GM12878 (cell line): Measurements from ENCODE around the gene RBPJL. TPM values are rescaled to one million over a fixed set of nuclear protein-coding genes. Genes with fewer than 3 reads are reported as not detected.

ENCODE experiments used
- BHLHE40 ChIP-seq, 2 experiments: fragments of 450-650 bp in 1 of 2; IDR thresholded peaks; 2 replicates each; pipeline ENCODE4 v1.6.1; 2011 to 2017; ENCODE audit warnings: low read depth in 2 of 2, borderline replicate concordance in 1 of 2, improper control_type of control experiment in 1 of 2, low read length in 1 of 2, mild to moderate bottlenecking in 1 of 2
- CREB1 ChIP-seq: IDR thresholded peaks from 2 replicates; pipeline ENCODE4 v1.6.1; 2012; ENCODE audit warnings: low read depth, mild to moderate bottlenecking, inconsistent platforms
- ESRRA ChIP-seq: IDR thresholded peaks from 2 replicates; pipeline ENCODE4 v1.6.1; 2012; ENCODE audit warnings: mild to moderate bottlenecking, low read length, improper control_type of control experiment
- MEF2A ChIP-seq: IDR thresholded peaks from 2 replicates; pipeline ENCODE4 v1.6.1; 2011; ENCODE audit warnings: low read depth, mild to moderate bottlenecking, low read length, moderate library complexity; ENCODE audit not compliant: insufficient read depth
- NBN ChIP-seq: fragments of 450-650 bp; IDR thresholded peaks from 2 replicates; pipeline ENCODE4 v1.6.1; 2016
- NR2C2 ChIP-seq: IDR thresholded peaks from 2 replicates; pipeline ENCODE4 v1.6.1; 2011; ENCODE audit warnings: borderline replicate concordance, low read depth; ENCODE audit not compliant: control insufficient read depth, insufficient read length
- SMAD1 ChIP-seq: fragments of 450-650 bp; IDR thresholded peaks from 2 replicates; pipeline ENCODE4 v1.6.1; 2018; ENCODE audit warnings: mild to moderate bottlenecking, low read depth; ENCODE audit not compliant: partially characterized antibody
- ZNF207 ChIP-seq: fragments of 450-650 bp; IDR thresholded peaks from 2 replicates; pipeline ENCODE4 v1.6.1; 2014; ENCODE audit warnings: antibody characterized with exemption, mild to moderate bottlenecking, borderline replicate concordance
- polyA plus RNA-seq, 11 experiments: library from polyadenylated mRNA; depleted of rRNA in 4 of 11; unstranded in 6 of 11; stranded (reverse) in 5 of 11; fragments of >200 nt; fragmentation: Nextera tagmentation in 4 of 11; fragmentation: Illumina TruSeq in 1 of 11; extraction: Ambion mirVana in 4 of 11; extraction: Trizol in 1 of 11; gene quantifications; 1 replicate in 1 of 11; 2 replicates in 10 of 11; pipeline versions ENCODE4 v1.2.1 to v1.2.3, GENCODE V29; 2011 to 2016; ENCODE audit warnings: inconsistent platforms in 2 of 11, missing spikeins in 2 of 11, low read depth in 1 of 11
- total RNA-seq, 4 experiments: library from RNA; depleted of rRNA in 3 of 4; stranded (reverse); fragments of >200 nt in 3 of 4; fragmentation: Illumina TruSeq in 1 of 4; extraction: Trizol in 1 of 4; gene quantifications; 2 replicates each; pipeline versions ENCODE4 v1.2.1 to v1.2.3, GENCODE V29; 2013 to 2021
- TF ChIP-seq, protein P1 (sequence below): fragments of 150-350 bp; IDR thresholded peaks from 2 replicates; pipeline ENCODE4 v1.6.1; 2014; ENCODE audit warnings: mild to moderate bottlenecking, low read depth, low read length
- TF ChIP-seq, protein P2 (sequence below): fragments of 450-650 bp; IDR thresholded peaks from 2 replicates; pipeline ENCODE4 v1.6.1; 2016; ENCODE audit warnings: mild to moderate bottlenecking
- TF ChIP-seq, protein P3 (sequence below): fragments of 450-650 bp; IDR thresholded peaks from 2 replicates; pipeline ENCODE4 v1.6.1; 2016; ENCODE audit warnings: mild to moderate bottlenecking

Gene RBPJL
- total and polyA plus RNA-seq, 10 of the 15 experiments (the other 5 are each of a cell fraction or from before 2014, with no cell fraction given), result 0.18 TPM; not detected in 9

GRCh38 chr20:45359069-45359405, 52.4 kb downstream of the RBPJL start (continued):
- TF ChIP-seq BHLHE40 (IDR thresholded peaks at IDR 0.05; ENCODE audit: borderline replicate concordance in 1 of 2, low read depth in 2 of 2, low read length in 1 of 2) (no peak), ZNF207 (no peak), SMAD1 (no peak), NR2C2 (no peak), MEF2A (no peak), NBN (no peak), CREB1 (no peak), ESRRA (no peak)
- TF ChIP-seq, protein P1, sequence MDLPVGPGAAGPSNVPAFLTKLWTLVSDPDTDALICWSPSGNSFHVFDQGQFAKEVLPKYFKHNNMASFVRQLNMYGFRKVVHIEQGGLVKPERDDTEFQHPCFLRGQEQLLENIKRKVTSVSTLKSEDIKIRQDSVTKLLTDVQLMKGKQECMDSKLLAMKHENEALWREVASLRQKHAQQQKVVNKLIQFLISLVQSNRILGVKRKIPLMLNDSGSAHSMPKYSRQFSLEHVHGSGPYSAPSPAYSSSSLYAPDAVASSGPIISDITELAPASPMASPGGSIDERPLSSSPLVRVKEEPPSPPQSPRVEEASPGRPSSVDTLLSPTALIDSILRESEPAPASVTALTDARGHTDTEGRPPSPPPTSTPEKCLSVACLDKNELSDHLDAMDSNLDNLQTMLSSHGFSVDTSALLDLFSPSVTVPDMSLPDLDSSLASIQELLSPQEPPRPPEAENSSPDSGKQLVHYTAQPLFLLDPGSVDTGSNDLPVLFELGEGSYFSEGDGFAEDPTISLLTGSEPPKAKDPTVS, result no peak
- TF ChIP-seq, protein P2, sequence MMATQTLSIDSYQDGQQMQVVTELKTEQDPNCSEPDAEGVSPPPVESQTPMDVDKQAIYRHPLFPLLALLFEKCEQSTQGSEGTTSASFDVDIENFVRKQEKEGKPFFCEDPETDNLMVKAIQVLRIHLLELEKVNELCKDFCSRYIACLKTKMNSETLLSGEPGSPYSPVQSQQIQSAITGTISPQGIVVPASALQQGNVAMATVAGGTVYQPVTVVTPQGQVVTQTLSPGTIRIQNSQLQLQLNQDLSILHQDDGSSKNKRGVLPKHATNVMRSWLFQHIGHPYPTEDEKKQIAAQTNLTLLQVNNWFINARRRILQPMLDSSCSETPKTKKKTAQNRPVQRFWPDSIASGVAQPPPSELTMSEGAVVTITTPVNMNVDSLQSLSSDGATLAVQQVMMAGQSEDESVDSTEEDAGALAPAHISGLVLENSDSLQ, result no peak
- TF ChIP-seq, protein P3, sequence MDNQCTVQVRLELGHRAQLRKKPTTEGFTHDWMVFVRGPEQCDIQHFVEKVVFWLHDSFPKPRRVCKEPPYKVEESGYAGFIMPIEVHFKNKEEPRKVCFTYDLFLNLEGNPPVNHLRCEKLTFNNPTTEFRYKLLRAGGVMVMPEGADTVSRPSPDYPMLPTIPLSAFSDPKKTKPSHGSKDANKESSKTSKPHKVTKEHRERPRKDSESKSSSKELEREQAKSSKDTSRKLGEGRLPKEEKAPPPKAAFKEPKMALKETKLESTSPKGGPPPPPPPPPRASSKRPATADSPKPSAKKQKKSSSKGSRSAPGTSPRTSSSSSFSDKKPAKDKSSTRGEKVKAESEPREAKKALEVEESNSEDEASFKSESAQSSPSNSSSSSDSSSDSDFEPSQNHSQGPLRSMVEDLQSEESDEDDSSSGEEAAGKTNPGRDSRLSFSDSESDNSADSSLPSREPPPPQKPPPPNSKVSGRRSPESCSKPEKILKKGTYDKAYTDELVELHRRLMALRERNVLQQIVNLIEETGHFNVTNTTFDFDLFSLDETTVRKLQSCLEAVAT, result no peak
